NCI-H2107 (cell line): Measurements from ENCODE around the gene RALY.

Experiments
- DNase-seq: peaks from one replicate; lab custom pipeline; 2025; lab: John Stamatoyannopoulos, UW

The RALY gene

DNA sequence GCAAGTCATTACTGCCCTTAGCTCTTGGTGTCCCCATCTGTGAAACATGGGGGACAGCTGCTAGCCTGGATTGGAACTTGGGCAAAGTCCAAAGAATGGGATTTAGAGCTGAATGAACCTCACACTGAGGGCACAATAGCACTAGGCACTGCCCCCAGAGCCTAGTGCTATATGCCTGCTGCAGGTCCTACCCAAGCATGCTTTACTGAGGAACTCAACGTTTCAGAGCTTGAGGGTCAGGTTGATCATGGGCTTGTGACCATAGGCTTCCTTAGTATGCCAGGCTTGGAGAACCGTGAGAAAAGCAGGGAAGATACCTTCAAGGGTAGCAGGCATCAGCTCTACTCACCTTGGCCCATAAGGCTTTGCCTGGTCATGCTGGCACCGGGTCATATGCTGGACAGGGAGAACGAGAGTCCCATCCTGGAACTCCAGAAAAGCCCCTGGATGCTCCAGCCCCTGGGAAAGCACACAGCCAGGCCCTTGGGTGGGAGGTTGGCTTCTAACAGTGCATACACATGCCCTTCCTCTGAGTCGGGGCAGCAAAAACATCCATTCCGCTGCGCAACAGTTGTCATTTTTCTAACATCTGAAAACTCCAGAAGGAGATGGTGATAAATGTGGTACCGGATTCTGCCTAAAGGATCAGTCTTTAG lies 88.6 kb downstream of the RALY start:
- DNase-seq: no peak

DNA sequence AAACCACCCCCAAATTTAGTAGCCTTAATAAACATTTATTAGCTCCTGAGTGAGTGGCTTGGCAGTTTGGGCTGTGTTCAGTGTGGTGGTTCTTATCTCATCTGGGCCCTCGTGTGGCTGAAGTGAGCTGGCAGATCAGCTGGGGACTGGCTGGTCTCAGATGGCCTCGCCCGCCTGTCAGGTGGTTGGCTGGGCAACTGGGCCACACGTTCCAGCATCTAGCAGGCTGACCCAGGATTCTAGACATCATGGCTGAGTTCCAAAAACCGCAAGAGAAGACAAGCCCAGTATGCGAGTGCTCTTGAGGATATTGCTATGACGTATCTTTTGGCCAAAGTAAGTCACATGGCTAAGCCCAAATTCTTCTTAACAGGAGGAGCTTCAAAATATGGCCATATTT lies 89.4 kb downstream of the RALY start:
- no peak for DNase-seq

DNA sequence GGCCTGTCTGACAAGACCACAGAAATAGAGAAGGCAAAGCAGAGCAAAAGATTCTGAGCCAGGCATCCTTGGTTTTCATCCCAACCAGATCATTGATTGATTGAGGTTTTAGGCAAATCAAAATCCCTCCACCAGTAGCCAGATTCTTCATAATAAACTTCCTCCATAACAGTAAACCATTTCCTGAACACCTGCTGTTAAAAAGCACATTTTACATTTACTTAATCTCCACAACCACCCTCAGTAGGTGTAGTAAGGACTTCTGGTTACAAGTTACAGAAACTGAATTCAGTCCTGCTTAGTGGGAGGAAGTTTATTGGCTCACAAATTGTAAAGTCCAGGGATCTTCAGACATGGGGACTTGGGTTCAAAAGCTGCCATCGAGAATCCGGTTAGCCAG lies 90.1 kb downstream of the RALY start:
- DNase-seq: no peak

DNA sequence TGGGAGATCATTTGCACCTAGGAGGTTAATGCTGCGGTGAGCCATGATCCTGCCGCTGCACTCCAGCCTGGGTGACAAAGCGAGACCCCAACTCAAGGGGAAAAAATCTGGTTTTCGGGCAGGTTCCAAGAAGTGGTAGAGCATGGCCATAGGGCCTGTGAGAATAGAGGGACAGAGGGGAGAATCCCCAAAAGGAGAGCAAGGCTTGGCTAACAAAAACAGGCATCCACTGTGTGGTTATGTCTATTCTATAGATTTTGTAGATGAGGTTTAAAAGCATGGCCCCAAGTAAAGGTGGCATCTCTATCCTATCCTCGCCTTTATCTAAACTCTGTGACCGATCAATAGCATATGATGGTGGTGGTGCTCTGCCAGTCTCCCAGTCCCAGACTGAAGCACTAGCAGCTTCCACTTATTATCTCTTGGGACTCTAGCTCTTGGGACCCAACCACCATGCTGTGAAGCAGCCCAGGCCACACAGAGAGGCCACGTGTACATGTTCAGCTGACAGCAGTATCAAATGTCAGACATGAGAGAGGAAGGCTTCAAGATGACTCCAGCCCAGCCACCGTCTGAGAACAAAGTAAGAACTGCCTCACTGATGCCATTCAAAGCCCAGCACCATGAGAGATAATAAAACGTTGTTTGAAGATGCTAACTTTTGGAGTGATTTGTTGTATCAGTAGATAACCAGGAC lies 90.7 kb downstream of the RALY start:
- DNase-seq: no peak

DNA sequence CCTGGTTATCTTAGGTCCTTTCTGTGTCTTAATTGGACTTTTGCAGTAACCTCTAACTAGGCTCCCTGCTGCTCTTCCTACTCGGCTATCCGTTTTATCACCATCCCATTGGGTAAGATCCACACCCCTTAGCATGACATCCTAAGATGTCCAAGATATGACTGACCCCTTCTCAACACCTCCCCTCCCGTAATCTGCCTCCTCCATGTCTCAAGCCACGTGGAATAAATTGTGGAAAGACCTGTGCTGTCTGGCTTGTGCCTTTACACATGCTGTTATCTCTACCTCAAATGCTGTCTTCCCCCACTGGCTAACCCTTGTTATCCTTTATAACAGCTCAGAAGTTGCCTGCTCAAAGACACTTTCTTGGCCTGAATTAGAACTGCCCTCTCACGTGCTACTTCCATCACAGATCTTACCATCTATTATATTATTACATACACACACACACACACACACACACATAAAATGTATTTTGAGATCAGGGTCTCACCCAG lies 91.9 kb downstream of the RALY start:
- no peak for DNase-seq

DNA sequence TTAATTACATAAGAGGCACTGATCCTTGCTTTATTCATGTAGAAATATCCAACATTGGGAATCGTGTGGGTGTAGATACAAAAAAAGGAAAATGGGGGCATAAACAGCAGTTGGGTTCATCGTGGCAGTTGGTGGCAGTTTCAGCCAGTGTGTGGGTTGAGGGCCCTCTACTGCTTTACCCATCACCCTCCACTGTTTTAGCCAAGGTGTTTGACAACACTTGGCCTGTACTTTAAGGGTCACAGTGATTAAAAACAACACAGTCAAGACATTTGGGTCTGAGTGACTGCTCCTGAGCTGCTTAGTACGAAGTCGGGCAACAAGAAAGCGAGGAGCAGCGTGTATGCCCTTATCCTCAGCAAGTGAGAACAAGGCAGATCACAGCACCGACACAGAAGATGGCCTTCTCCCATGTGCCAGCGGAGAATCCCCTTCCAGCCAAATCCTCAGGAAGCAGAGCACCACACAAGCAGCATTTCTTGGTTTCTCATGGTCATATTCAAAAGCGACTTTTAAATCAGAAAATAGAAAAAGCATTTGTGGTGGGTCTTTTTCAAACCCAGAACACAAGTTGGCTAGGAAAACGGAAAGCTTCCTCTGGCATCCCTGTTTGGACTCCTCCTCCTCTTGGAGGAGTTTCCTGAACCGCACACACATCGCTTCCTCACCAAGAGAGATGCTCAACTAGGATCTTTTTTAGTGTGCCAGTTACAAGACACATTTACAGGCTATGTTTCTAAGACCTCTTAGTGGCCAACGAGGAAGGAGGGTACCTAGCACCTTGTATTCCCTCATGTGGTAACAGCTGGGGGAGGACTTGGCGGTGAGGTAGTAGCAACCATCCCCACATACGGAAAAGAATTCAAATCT lies 94.8 kb downstream of the RALY start:
- DNase-seq: no peak

DNA sequence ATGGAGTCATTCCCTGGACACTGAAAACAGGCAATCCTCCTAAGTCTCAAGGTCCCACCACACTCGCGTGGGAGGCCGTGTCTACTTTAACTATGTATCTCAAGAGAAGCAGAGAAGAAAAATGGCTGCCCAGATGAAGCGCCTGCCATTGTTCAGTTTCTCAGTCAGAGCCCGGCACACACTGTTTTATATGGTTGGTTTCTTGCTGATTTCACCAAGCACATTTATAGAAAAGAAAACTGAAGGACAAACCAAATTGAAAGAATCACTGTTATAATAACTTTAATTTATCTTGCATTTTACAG lies 95.4 kb downstream of the RALY start:
- no peak for DNase-seq

DNA sequence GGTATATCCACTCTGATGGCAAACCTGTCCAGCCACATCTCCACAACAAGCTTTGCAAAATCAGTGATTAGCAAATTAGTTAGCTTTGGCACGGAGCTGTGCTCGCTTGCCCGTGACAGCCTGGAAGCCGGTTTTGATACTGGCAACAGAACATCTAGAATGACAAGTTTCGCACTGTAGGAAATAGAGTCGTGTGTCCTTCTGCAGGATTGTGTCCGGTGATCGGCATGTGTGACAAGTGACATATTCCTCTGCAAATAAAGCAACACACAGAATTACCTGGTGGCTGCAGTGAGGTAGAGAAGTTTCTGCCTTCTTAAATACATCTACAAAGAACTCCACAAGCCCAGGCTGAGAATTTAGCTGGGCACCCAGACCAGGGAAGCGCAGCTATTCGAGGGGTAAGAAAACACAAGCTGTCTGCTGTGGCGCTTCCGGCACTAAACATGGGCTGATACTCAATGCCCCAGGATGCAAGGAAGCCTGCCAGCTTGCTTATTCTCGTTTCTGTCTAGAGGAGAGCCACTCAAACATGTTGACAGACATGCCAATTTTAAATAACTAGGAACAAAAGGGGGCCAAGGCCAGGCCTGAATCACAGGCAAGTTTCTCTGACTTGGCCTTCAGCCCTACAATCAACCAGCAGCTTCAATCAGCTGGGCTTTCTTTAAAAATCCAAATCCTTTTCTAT lies 96.1 kb downstream of the RALY start:
- no peak for DNase-seq

DNA sequence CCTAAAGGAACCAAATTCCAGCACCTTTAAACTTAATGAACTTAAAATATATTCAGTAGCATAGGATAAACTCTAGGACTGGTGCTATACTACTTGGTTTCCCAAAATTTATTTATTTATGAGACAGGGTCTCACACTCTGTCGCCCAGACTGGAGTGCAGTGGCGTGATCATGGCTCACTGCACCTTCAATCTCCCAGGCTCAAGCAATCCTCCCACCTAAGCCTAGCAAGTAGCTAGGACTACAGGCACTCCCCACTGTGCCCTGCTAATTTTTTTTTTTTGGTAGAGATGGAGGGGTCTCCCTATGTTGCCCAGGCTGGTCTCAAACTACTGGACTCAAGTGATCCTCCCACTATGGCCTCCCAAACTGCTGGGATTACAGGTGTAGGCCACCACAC lies 96.9 kb downstream of the RALY start:
- DNase-seq: no peak

DNA sequence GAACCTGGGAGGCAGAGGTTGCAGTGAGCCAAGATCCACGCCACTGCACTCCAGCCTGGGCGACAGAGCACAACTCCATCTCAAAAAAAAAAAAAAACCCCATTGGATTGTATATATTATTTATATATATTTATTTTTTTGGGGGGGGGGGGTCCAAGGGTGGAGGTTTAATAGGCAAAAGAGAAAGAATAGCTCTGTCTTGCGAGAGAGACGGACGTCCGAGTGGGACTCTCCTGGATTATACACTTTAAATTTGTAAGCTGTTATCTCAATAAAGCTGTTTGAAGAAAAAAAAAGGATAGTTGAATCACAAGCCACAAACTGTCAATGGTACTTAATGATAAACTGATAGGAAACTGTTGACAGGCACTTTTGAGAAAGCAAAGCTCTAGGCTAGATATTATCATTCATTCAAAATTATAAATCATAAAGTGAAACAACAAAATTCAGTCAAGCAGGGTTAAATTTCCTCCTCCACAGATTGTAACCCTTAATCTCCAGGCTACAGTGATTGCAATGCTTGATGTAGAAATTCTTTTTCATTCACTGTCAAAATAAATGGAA lies 98.0 kb downstream of the RALY start:
- DNase-seq: no peak

DNA sequence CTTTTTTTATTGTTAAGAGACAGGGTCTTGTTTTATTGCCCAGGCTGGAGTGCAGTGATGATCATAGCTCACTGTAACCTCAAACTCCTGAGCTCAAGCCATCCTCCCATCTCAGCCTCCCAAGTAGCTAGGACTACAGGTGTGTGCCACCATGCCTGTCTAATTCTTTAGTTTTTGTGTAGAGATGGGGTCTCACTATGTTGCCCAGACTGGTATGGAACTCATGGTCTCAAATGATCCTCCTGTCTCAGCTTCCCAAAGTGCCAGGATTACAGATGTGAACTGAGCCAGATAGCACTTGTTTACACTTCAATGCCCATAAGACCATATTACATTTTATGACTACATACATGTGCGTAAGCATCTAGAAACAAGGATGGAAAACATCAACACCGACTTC lies 100.2 kb downstream of the RALY start:
- no peak for DNase-seq

DNA sequence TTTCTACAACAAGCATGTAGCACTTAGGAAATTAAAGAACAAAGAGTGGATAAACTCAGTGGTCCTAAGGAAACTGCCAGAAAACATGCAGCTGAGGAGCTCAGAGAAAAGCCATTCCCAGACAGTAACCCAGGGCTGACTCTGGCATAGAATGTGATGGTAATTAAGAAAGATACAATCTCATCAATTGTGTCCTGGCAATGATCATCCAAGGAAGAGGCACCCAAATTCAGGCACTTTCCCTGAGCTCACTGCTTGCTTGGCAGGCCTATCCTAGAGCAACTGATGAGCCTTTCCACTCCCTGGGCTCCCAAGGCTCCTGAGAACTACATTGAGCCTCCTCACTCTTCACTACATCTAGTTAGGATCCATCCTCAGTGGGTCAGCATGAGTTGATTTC lies 102.1 kb downstream of the RALY start:
- no peak for DNase-seq

DNA sequence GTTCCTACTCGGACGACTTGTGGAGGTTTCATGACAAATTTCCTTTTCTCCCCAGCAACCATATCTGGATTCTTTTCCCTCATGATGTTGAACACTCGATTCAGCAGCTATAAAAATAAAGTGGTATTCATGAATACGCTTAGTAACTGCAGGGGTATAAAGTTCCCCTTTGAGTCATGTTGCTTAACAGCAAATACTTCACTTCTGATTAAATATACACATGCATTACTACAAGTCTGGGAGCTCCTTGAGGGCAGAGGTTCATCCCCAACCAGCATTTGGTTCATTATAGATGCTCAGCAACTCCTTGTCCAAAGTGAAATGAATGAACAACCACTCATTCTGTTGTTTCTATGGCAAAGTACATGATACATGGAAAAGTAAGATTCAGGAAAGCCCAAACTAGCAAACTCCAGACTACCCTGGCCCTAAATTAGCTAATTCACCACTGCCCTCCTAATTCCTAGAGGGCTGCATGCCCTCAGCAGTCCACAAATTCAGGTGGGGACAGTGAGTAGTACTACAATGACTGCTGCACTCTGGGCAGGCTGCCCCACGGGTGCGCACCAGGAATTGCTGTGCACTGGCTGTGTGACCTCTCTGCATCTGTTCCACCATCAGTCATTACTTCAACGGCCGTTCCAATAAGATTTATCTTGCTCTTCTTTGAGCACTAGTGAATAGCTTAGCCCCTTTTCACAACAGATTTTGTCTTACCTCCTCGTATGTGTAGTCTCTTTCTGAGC lies 103.2 kb downstream of the RALY start:
- DNase-seq: no peak

DNA sequence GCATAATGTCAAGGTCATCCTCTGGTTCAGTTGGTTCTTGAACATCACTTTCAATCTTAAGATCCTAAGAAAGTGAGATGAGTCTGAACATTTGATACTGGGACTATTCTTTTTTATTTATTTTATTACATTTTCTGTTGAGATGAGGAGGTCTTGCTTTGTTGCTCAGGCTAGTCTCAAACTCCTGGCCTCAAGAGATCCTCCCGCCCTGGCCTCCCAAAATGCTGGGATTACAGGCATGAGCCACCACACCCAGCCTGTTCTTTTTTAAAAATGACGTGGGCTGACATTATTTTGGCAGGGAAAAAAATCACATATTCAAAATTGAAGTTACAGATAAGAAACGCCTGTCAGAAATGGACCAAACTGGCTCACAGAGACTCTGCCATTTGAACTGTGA lies 104.9 kb downstream of the RALY start:
- DNase-seq: no peak

DNA sequence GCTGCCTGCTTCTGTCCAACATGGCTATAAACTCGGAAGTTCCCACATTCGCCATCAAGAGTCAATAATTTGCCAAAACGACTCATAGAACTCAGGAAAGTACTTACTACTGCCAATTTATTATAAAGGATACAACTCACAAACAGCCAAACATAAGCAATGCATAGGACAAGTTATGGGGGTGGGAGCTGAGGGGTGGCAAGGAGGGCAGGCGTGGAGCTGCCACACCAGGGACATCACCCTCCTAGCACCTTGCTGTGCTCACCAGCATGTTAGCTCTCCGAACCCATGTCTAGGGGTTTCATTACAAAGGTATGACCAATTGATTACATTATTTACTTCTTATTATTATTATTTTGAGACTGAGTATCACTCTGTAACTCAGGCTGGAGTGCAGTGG lies 106.0 kb downstream of the RALY start:
- DNase-seq: no peak

DNA sequence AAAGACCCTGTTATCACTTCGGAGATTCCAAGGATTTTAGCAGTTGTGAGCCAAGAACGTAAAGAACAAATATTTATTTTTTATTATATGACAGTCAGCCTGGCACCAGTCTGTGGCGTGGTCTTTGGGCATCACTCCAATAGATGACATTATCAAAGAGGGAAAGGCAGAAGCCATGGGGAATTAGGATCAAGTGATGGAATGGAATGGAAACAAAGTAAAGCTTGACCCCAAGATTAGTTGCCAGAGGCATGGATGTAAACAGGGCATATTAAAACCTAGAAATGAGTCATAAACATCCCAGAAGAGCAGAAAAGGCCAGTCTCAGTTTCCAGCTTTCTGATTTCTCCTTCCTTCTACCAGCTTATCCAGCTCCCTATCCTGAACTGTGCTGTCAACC lies 106.9 kb downstream of the RALY start:
- DNase-seq: no peak

DNA sequence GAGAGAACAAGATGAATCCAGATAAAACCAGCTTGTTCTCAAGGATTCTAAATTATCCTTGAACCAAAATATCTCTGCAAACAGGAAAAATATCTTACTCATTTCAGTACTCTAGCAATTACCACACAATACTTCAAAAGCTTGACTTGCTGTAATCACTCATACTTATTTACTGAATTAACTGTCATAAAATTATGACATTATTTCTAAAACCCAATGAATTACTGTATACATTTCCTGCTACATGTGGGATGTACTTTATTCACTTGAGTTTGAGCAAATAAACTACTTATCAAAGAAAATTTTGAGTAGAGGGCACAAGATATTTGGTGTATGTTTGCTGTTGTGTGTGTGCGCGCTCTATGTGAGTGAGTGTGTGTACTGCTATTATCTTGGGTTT lies 108.6 kb downstream of the RALY start:
- DNase-seq: no peak

DNA sequence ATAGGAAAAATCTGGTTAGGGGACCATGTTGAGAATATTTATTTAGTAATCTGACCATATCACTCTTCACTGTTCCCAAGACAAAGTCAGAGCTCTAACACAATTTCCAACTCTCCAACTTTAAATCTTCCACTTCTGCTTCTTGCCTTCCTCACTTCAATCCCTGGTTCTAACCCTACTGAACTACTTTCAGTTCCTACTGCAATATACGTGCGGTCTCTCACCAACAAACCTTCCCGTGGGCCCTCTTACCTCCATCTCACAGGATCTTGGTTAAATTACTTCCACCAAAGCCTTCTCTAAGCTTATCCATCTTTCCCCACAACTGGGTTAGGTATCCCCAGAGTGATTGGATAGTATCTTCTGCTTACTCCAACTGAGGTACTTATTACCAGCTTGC lies 110.3 kb downstream of the RALY start:
- DNase-seq: no peak

DNA sequence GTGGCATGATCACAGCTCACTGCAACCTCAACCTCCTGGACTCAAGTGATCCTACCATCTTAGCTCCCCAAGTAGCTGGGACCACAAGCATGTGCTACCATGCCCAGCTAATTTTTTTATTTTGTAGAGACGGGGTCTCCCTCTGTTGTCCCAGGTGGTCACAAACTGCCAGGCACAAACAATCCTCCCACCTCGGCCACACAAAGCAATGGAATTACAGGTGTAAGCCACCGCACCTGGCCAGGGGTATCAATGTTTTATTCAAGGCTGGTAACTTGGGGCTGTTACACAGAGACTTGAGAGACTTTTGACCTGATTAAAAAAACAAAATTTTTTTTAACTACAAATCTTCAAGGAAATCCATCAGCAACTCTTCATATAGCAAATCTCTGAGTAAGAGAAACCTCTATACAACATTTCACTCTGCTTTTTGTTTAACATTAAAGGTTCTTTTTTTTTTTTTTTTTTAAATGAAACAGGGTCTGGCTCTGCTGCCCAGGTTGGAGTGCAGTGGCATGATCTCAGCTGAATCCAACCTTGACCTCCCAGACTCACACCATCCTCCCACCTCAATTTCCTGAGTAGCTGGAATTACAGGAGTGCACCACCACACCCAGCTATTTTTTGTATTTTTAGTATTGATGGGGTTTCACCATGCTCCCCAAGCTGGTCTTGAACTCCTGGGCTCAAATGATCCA lies 112.4 kb downstream of the RALY start:
- DNase-seq: no peak

DNA sequence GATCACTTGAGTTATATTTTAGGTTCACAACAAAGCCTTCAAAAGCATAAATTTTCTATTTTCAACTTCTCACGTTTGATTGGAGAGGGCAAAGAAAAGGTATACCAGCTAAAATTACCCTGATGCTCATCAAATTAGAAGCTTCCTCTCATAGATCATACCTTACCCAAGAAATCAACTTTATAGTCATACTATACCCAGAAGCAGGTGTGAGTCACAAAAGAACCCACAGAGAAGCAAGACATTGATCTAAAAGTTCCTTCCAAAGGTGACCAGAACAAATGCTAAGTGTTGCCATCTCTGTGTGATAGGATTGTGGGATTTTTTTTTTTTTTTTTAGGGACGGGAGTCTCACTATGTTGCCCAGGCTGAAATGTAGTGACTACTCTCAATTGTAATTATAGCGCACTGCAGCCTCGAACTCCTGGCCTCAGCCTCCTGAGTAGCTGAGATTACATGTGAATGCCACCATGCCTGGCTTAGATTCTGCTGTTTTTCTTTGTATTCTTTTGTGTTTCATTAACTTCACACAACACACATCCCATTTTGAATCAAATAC lies 115.0 kb downstream of the RALY start:
- no peak for DNase-seq

DNA sequence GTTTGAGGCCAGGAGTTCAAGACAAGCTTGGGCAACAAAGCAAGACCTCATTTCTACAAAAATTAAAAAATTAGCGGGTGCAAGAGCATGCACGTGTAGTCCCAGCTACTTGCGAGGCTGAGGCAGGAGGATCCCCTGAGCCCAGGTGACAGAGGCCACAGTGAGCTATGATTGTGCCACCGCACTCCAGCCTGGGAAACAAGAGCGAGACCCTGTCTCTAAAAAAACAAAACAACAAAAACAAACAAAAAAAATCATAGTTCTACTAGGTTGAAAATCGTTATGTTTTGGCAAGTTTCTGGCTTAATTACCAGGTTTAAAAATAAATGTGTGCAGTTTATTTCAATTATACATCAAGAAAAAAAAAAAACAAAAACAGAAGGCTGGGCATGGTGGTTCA lies 115.7 kb downstream of the RALY start:
- DNase-seq: no peak
